Measurements from ENCODE around the gene MFSD6L.

The MFSD6L gene, protein sequence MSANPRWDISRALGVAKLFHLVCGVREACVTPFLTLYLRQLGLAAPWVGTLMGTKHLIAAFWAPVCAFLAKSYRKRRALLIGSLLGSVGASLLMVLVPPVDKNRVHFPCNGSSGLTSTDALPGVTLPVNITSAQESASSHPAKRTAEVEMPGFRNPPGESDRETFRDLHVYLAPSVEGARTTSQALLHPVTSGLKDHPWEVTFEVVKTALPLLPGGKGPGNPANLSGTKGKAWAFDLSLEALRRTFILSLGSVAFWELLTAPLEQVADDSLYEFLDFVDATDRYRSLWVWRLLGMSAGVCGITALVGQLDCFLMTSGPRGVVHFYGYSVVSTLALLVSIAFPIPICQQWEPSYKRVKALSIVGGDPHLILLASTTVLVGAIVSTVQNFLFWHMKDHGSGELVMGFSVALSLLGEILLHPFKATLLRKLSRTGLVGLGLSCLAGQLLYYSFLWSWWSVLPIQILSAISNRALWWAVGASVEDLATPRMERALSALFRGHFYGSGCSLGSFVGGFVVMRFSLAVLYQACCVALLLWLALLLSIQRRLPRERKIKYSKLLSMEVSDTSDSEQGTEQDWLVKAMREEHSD

DNA sequence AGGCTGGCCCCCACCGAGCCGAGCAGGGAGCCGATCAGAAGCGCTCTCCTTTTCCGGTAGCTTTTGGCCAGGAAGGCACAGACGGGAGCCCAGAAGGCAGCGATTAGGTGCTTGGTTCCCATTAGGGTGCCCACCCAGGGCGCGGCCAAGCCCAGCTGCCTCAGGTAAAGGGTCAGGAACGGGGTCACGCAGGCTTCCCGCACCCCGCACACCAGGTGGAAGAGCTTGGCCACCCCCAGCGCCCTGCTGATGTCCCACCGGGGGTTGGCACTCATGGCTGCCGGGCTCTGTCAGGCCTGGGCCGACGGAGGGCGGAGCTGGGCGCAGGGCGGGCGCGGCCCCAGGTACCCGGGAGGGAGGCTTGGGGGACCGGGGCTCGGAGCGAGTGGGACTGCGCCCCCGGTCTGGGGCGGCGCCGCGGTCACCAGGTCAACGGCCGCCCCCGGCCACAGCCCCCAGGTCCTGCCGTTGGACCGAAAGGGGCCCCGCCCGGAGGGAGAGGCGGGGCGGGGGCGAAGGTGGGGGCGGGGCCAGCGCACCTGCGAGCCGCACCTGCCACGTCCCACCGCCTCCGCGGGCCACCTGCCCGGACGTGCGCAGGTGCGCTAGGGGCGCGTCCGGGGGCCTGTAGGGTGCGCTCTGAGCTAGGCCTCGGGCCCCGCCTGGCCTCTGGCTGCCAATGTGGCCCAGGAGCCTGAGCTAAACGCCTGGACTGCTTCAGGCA is at the start of gene MFSD6L:
Gene MFSD6L (minus strand): TSS at position 520 of the 724 bp plus-strand sequence. CDS start 245 bp downstream, at position 275.
- no peak for DNase-seq

- DNase-seq = no peak
Measured at GRCh38 chr17:8847891-8848290, 48.7 kb upstream of the MFSD6L start.

GRCh38 chr17:8846768-8847211 is 47.6 kb upstream of the MFSD6L start:
- DNase-seq = peak; percentile 40 to 47

- DNase-seq = no peak
Measured at GRCh38 chr17:8844229-8845218, 45.4 kb upstream of the MFSD6L start.

GRCh38 chr17:8843344-8843743 is 44.2 kb upstream of the MFSD6L start:
- DNase-seq = no peak

- no peak for DNase-seq
Measured at GRCh38 chr17:8841844-8842243, 42.7 kb upstream of the MFSD6L start.

GRCh38 chr17:8839410-8839935 is 40.3 kb upstream of the MFSD6L start:
- no peak for DNase-seq

DNA sequence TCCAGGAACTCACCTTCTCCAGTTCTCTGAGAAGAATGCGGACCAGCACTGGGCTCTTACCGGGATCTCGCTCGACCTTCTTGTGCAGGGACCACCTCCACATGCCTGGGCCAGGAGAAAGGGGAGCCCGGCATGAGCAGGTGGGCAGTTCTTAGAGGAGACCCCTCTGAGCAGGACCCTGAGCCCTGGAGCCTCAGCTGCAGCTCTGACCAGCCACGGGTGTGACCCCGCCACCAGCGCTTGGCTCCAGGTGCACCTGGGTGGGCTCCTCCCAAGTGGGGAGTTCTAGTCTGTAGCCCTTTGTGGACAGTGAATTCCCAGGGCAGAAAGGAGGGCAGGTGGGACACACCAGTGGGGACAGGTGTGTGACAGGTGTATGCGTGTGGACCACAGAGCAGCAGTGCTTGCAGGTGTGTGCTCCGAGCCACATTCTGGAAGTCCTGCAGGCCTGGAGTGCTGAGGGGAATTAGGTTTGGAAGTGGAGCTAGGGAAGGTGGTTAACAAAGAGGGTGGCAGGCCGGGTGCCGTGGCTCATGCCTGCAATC is 39.5 kb upstream of the MFSD6L start:
- no peak for DNase-seq

GRCh38 chr17:8837563-8838075 is 38.5 kb upstream of the MFSD6L start:
- no peak for DNase-seq

- no peak for DNase-seq
Measured at GRCh38 chr17:8836821-8837562, 37.8 kb upstream of the MFSD6L start.

GRCh38 chr17:8835631-8836364 is 36.6 kb upstream of the MFSD6L start:
- DNase-seq = no peak

DNA sequence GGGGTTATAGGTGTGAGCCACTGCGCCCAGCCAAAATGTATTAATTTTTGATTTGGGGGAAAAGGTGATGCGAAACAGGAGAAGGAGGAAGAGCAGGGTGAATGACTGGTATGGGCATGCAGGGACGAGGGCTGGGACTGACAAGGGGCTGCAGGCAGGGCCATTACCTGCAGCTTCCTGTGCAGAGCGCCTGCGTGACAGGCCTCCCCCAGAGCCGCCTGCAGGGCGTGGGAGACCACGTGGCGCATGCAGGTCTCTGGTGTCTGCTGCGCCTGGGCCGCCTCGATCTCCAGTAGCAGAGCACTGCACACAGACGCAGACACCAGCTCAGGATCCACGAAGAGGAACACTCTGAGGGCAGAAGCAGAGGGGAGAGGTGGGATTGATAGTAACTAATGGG is 35.9 kb upstream of the MFSD6L start:
- DNase-seq = no peak

DNA sequence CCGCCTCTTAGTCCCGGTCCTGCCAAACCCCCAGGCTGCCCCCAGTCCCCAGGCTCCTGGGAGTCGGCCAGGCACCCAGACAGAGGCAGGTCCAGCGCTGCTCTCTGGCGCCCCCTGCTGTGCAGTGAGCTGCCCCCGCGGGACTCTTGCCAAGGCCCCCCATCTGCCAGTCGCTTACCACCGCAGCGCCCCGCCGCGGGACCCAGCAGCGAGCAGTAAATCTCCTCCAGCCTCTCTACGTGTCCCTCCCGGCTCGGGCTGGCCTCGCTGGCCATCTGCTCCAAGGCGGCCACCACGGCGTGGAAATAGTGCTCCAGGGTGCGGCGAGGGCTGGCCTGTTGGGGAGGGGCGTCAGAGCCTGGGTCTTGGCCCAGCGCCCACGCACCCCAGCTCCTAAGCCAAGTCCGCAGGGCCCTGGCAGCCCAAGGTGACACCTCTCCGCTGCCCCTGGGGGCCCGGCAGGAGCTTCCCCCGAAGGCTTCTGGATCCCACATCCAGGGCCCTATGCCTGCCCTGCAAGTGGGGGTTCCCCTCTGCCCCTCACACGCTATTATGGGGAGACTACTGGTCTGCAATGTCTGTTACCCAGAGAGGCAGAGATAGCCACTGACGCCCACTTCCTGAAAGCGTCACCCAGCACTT is 33.7 kb upstream of the MFSD6L start:
- DNase-seq = peak; percentile 17 to 28

DNA sequence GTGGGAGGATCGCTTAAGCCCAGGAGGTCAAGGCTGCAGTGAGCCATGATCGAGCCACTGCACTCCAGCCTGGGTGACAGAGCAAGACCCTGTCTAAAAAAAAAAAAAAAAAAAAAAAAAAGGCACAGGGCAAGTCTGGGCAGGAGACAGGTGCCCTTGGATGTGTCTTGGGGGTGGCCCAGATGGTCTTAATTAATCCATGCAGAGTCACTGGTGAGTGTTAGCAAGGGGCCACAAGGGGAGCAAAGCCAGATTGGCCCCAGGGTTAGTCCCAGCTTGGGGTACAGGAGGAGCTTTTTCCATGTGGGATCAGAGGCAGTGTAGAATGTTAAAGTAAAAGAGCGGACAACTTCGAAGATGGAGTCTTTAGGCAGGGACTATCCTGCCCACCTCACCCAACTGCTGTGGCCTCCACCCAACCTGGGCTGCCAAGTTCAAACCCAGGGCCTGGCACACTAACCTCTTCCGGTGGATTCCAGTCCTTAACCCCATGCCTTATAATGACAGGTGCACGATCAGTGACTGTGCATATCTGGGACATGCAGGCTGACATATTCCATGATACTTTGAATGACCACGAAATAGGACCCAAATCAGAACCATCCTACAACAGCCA is 32.2 kb upstream of the MFSD6L start:
- DNase-seq = no peak

DNA sequence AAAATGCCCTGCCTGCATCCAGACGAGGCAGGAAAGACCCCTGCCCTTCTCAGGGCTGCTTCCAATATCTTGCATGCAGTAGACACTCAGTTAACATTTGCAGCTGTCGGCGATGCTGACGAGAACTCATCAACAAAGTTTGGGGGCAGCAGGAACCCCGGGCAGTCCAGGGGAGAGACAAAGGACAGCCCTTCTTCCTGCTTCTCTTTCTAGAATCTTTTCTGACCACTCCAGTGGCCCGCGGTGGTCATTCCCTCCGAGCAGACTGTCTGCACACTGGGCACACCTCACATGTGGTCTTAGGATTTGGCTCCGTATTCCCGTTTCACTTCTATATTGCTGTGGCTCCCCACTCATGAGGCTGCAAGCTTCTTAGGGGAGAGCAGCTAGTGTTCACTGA is 31.0 kb upstream of the MFSD6L start:
- DNase-seq = no peak

DNA sequence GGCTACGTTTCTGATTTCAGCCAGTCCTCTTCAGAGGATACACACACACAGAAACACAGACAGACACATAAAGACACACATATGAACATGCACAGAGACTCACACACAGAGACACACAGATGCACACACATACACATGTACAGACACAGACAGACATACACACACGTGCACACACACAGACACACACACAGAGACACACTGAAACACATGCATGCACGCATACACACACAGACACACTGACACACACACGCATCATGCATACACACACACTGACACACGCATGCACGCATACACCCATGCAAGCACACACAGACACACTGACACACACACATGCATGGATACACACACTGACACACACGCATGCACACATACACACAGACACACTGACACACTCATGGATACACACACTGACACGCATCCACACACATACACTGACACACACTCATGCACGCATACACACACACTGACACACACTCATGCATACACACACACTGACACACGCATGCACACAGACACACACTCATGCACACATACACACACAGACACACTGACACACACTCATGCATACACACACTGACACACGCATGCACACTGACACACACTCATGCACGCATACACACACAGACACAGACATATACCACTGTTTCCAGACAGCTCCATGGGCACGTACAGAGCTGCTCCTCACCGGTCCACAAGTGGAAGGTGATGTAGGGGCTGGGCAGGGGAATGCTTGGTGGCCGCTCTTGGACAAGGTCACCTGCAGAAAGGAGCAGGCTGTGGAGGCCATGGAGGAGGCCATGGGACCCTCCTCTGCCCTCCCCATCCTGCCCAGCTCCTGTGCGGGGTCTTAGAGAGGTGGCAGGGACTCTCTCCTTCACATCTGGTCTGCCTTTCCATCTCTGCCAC is 30.1 kb upstream of the MFSD6L start:
- no peak for DNase-seq

- DNase-seq = no peak
Measured at GRCh38 chr17:8828517-8828875, 29.3 kb upstream of the MFSD6L start.

DNA sequence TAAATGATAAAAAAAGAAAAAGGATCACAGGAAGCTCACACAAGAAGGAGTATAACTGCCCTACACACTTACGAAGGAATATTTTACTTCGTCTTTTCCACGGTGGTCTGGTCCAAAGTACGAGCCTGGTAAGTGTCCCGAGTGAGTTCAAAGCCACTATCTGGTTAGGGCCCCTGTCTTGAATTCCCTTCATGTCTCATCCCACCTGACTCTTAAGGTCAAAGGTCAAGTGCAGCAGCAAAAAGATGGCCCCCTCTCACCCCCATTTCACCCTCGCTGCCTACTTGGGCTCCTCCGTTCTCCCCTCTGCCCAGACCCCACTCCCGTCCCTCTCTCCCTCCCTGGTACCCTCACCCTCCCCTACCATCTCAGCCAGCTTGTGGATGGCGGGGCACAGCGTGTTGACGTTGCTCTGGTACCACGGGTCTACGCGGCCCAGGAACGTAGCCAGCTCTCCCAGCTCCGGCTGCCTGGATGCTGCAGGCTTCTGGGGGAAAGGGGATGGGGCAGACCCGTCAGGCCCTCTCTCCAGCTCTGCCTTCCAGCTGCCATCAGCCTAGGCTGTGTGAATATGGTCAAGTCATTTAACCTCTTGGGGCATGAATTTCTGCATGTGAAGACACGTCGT is 27.8 kb upstream of the MFSD6L start:
- DNase-seq = no peak
